Liver (tissue), 9 donors: ENCODE data around the gene CLMN. TPM values are rescaled to one million over a fixed set of nuclear protein-coding genes. Genes with fewer than 3 reads are reported as not detected.

Source experiments
- DNase-seq: peaks from one replicate; pipeline ENCODE4 v3.0.0-alpha.2; 2017; ENCODE audit warnings: low spot score
- H3K27ac ChIP-seq, 2 donors: one replicate each; pipeline ENCODE4 v1.7.0; 2013; ENCODE audit warnings: inconsistent platforms in 2 of 2, low read length in 2 of 2, control low read depth in 1 of 2, low read depth in 1 of 2, mild to moderate bottlenecking in 1 of 2
- H3K27me3 ChIP-seq, 4 donors: one replicate each; pipeline versions ENCODE4 v1.6.1 to v1.7.0; 2013; ENCODE audit warnings: low read length in 3 of 4, inconsistent platforms in 1 of 4, mild to moderate bottlenecking in 1 of 4, moderate library complexity in 1 of 4; ENCODE audit not compliant: control insufficient read depth in 4 of 4, insufficient read depth in 4 of 4
- H3K36me3 ChIP-seq, 4 donors: one replicate each; pipeline versions ENCODE4 v1.6.1 to v1.7.0; 2013; ENCODE audit warnings: low read length in 3 of 4, mild to moderate bottlenecking in 3 of 4, low read depth in 1 of 4, moderate library complexity in 1 of 4; ENCODE audit not compliant: control insufficient read depth in 4 of 4, insufficient read depth in 3 of 4
- H3K4me1 ChIP-seq, 4 donors: one replicate each; pipeline versions ENCODE4 v1.6.1 to v1.7.0; 2013; ENCODE audit warnings: low read length in 3 of 4, mild to moderate bottlenecking in 3 of 4, moderate library complexity in 1 of 4; ENCODE audit not compliant: control insufficient read depth in 4 of 4, insufficient read depth in 4 of 4
- H3K4me3 ChIP-seq, 3 donors: one replicate each; pipeline versions ENCODE4 v1.6.1 to v1.7.0; 2013; ENCODE audit warnings: low read length in 3 of 3, control low read depth in 1 of 3, low read depth in 1 of 3, mild to moderate bottlenecking in 1 of 3
- H3K9ac ChIP-seq, 2 donors: one replicate each; pipeline ENCODE4 v1.7.0; 2013; ENCODE audit warnings: low read length in 2 of 2, mild to moderate bottlenecking in 2 of 2, moderate library complexity in 2 of 2, control low read depth in 1 of 2, low read depth in 1 of 2
- H3K9me3 ChIP-seq, 4 donors: one replicate each; pipeline versions ENCODE4 v1.6.1 to v1.7.0; 2013; ENCODE audit warnings: low read length in 3 of 4; ENCODE audit not compliant: control insufficient read depth in 4 of 4
- ATF3 ChIP-seq: IDR thresholded peaks from 2 replicates; pipeline ENCODE4 v1.6.1; 2016; ENCODE audit warnings: antibody characterized with exemption
- CTCF ChIP-seq: fragments of 150-350 bp; IDR thresholded peaks from 2 replicates; pipeline ENCODE4 v1.5.1; 2017; ENCODE audit warnings: improper control_type of control experiment, low read depth, low read length; ENCODE audit not compliant: missing input control
- EGR1 ChIP-seq, 2 donors: IDR thresholded peaks; 2 replicates each; pipeline ENCODE4 v1.6.1; 2016 to 2018; ENCODE audit warnings: antibody characterized with exemption in 2 of 2, low read depth in 2 of 2
- FOXA1 ChIP-seq: IDR thresholded peaks from 2 replicates; pipeline ENCODE4 v1.6.1; 2016; ENCODE audit warnings: antibody characterized with exemption
- FOXA2 ChIP-seq: IDR thresholded peaks from 2 replicates; pipeline ENCODE4 v1.6.1; 2016; ENCODE audit warnings: antibody characterized with exemption
- GABPA ChIP-seq, 2 donors: IDR thresholded peaks in 1 of 2; conservative IDR thresholded peaks in 1 of 2; 2 replicates each; pipeline ENCODE4 v1.6.1; 2016; ENCODE audit warnings: antibody characterized with exemption in 2 of 2, mild to moderate bottlenecking in 1 of 2, moderate library complexity in 1 of 2
- HNF4A ChIP-seq, 2 donors: conservative IDR thresholded peaks; 2 replicates each; pipeline ENCODE4 v1.6.1; 2016; ENCODE audit warnings: antibody characterized with exemption in 2 of 2, mild to moderate bottlenecking in 2 of 2
- HNF4G ChIP-seq: IDR thresholded peaks from 2 replicates; pipeline ENCODE4 v1.6.1; 2016; ENCODE audit warnings: antibody characterized with exemption
- JUND ChIP-seq, 2 donors: IDR thresholded peaks; 2 replicates each; pipeline ENCODE4 v1.6.1; 2016; ENCODE audit warnings: antibody characterized with exemption in 2 of 2
- NR2F2 ChIP-seq: IDR thresholded peaks from 2 replicates; pipeline ENCODE4 v1.6.1; 2016; ENCODE audit warnings: antibody characterized with exemption
- RAD21 ChIP-seq, 2 donors: IDR thresholded peaks; 2 replicates each; pipeline ENCODE4 v1.6.1; 2016; ENCODE audit warnings: antibody characterized with exemption in 2 of 2, mild to moderate bottlenecking in 2 of 2
- RXRA ChIP-seq, 2 donors: IDR thresholded peaks; 2 replicates each; pipeline ENCODE4 v1.6.1; 2017 to 2018; ENCODE audit warnings: antibody characterized with exemption in 2 of 2, mild to moderate bottlenecking in 1 of 2
- SP1 ChIP-seq: IDR thresholded peaks from 2 replicates; pipeline ENCODE4 v1.6.1; 2018; ENCODE audit warnings: antibody characterized with exemption, mild to moderate bottlenecking
- TAF1 ChIP-seq: conservative IDR thresholded peaks from 2 replicates; pipeline ENCODE4 v1.6.1; 2016; ENCODE audit warnings: antibody characterized with exemption, mild to moderate bottlenecking
- YY1 ChIP-seq: IDR thresholded peaks from 2 replicates; pipeline ENCODE4 v1.6.1; 2016; ENCODE audit warnings: antibody characterized with exemption, mild to moderate bottlenecking
- ZBTB33 ChIP-seq: IDR thresholded peaks from 2 replicates; pipeline ENCODE4 v1.6.1; 2016; ENCODE audit warnings: antibody characterized with exemption
- WGBS: extraction: QIAGEN DNeasy Blood & Tissue Kit; methylation state at CpG from one replicate; pipeline ENCODE4 v1.1.7; 2013; 5-methylcytosine and 5-hydroxymethylcytosine counted together
- polyA plus RNA-seq, 2 donors: library from polyadenylated mRNA; stranded (reverse) in 1 of 2; unstranded in 1 of 2; fragments of 200-250 nt in 1 of 2; fragments of >200 nt in 1 of 2; fragmentation: Nextera tagmentation in 1 of 2; extraction: Ambion mirVana in 1 of 2; gene quantifications; one replicate each; pipeline versions ENCODE4 v1.2.1 to v1.2.3, GENCODE V29; 2013 to 2015
- total RNA-seq, 2 donors: library from RNA; depleted of rRNA; stranded (reverse); fragments of >200 nt; gene quantifications; one replicate each; pipeline ENCODE4 v1.2.3, GENCODE V29; 2014
- TF ChIP-seq, protein P1 (sequence below): IDR thresholded peaks from 2 replicates; pipeline ENCODE4 v1.6.1; 2016; ENCODE audit warnings: antibody characterized with exemption, mild to moderate bottlenecking
- TF ChIP-seq, protein P2 (sequence below): IDR thresholded peaks from 2 replicates; pipeline ENCODE4 v1.6.1; 2016; ENCODE audit warnings: antibody characterized with exemption
- donor health status: healthy.
- donor health status: healthy.
- donor health status: healthy.
- donor health status: healthy.
- donor health status: healthy.

Gene CLMN
- total and polyA plus RNA-seq, 4 donors: 6.0 to 41.1 (median 24.1) TPM

DNA sequence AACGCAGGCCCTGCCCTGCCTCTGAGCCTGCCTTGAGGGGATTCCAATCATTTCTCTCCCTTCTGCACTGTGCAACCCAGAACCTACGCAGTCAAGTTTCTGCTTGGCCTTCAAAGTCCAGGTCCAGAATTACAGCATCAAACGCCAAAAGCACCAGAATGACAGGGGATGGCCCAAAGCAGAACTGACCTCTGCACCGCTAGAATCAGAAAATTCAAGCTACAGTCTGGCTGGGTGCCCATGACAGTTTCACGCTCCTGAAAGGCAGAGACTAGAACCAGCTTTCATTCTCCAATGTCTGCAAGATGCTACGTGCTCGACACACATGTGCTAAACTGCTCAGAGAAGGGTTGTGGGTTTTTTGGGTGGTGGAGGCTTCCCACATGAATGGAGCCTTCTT is 4.1 kb downstream of the CLMN start (continued):
- TF ChIP-seq, protein P1, sequence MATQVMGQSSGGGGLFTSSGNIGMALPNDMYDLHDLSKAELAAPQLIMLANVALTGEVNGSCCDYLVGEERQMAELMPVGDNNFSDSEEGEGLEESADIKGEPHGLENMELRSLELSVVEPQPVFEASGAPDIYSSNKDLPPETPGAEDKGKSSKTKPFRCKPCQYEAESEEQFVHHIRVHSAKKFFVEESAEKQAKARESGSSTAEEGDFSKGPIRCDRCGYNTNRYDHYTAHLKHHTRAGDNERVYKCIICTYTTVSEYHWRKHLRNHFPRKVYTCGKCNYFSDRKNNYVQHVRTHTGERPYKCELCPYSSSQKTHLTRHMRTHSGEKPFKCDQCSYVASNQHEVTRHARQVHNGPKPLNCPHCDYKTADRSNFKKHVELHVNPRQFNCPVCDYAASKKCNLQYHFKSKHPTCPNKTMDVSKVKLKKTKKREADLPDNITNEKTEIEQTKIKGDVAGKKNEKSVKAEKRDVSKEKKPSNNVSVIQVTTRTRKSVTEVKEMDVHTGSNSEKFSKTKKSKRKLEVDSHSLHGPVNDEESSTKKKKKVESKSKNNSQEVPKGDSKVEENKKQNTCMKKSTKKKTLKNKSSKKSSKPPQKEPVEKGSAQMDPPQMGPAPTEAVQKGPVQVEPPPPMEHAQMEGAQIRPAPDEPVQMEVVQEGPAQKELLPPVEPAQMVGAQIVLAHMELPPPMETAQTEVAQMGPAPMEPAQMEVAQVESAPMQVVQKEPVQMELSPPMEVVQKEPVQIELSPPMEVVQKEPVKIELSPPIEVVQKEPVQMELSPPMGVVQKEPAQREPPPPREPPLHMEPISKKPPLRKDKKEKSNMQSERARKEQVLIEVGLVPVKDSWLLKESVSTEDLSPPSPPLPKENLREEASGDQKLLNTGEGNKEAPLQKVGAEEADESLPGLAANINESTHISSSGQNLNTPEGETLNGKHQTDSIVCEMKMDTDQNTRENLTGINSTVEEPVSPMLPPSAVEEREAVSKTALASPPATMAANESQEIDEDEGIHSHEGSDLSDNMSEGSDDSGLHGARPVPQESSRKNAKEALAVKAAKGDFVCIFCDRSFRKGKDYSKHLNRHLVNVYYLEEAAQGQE: no peak
- TF ChIP-seq SP1 (peak; percentile 70), FOXA2 (no peak), TAF1 (no peak)

DNA sequence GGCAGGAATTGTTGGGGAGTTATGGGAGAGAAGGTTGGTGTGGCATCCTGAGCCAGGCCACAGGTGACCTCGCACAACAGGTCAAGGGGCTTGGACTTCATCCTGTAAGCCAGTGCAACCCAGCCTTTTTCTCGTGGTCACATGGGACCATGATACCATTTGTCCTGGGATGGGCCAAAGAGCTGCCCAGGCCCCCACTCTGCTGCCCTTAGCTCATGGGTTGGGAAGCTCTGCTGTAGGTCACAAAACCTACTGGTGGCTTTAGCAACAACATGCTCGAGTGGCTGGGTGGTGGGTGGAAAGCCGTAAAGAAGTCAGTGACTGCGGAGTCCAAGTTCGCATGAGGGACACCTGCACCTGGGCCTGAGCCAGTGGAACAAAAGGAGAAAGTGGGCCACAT is 4.6 kb downstream of the CLMN start:
- Histone ChIP-seq H3K4me1 (peaks cover 22 to 73% (median 55%) of the 10 kb centered on the region in 4 donors), H3K27me3 (no peaks in the 10 kb centered on the region), H3K9ac (peak overlapping the region in 1 of 2 donors; percentile 49), H3K27ac (peak overlapping the region; percentile 84 to 85), H3K36me3 (no peaks in the 10 kb centered on the region), H3K9me3 (no peaks in the 10 kb centered on the region), H3K4me3 (no peak overlapping the region)
- TF ChIP-seq JUND (IDR thresholded peaks at IDR 0.05): peak in 1 of 2 donors; percentile 7
- TF ChIP-seq EGR1 (IDR thresholded peaks at IDR 0.05; ENCODE audit: low read depth in 2 of 2): no peak
- 54% methylated on average over 6 of the region's 6 CpGs for WGBS
- DNase-seq: no peak

DNA sequence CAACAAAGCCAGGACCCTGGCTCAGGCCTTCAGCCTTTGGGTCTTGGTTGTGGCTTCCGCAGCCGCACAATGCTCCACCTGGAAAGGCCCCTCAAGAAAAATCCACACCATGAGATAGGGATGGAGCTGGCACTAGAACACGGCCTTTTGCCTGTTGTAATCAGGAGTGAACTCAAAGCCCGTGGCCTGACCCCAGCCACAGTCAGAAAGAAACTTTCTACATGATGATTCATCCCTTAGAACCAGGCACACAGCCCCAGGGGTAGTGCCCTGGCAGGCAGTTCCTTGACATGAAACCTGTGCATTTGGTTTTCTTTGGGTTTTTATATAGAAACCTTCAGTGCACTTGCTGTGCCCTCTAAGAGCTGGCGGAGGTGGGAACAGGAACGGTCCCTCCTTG is 5.1 kb downstream of the CLMN start:
- H3K4me1 ChIP-seq: peaks cover 22 to 76% (median 57%) of the 10 kb centered on the region in 4 donors
- peak overlapping the region; percentile 84 to 85 for H3K27ac ChIP-seq
- WGBS: 63% methylated on average over 6 of the region's 6 CpGs
- H3K27me3 ChIP-seq: no peaks in the 10 kb centered on the region
- peak overlapping the region in 1 of 2 donors; percentile 55 for H3K9ac ChIP-seq
- TF ChIP-seq FOXA2 (no peak), GABPA (IDR thresholded peaks at IDR 0.05 in 1 of 2, conservative IDR thresholded peaks at IDR 0.05 in 1 of 2) (no peak), JUND (IDR thresholded peaks at IDR 0.05) (peak; percentile 47 to 93), SP1 (peak; percentile 29), HNF4G (no peak), RXRA (IDR thresholded peaks at IDR 0.05) (peak; percentile 49 to 90), FOXA1 (no peak), EGR1 (IDR thresholded peaks at IDR 0.05; ENCODE audit: low read depth in 2 of 2) (no peak), HNF4A (conservative IDR thresholded peaks at IDR 0.05) (no peak), CTCF (no peak), YY1 (no peak), ATF3 (no peak), RAD21 (IDR thresholded peaks at IDR 0.05) (peak; percentile 14 to 25), ZBTB33 (no peak), NR2F2 (peak; percentile 46), TAF1 (no peak)
- TF ChIP-seq, protein P2, sequence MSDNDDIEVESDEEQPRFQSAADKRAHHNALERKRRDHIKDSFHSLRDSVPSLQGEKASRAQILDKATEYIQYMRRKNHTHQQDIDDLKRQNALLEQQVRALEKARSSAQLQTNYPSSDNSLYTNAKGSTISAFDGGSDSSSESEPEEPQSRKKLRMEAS: peak; percentile 28
- TF ChIP-seq, protein P1: no peak
- H3K4me3 ChIP-seq: no peak overlapping the region
- no peak for DNase-seq
- H3K9me3 ChIP-seq: no peaks in the 10 kb centered on the region
- no peaks in the 10 kb centered on the region for H3K36me3 ChIP-seq
